GM18873 (cell line): Measurements from ENCODE around the gene COMMD6.

ENCODE experiments used
- ATAC-seq: cut with Tn5 transposase; IDR thresholded peaks from one replicate; pipeline ENCODE4 v1.9.1; 2021; ENCODE audit warnings: mild to moderate bottlenecking, moderate library complexity, moderate number of reproducible peaks; ENCODE audit not compliant: unreplicated experiment, low FRiP score

Gene COMMD6

GRCh38 chr13:75533861-75534260 lies 3.8 kb downstream of the COMMD6 start:
- no peak for ATAC-seq

- no peak for ATAC-seq
These were observed 7.1 kb downstream of the COMMD6 start for GRCh38 chr13:75530549-75530961.

DNA sequence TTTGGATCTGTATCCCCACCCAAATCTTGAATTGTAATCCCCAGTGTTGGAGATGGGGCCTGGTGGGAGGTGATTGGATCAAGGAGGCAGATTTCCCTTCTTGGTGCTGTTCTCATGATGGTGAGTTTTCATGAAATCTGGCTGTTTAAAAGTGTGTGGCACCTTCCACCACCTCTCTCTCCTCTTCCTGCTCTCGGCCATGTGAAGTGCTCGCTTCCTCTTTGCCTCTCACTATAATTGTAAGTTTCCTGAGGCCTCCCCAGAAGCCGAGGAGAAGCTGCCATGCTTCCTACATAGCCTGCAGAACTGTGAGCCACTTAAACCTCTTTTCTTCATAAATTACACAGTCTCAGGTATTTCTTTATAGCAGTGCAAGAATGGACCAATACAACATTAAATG lies 15.7 kb downstream of the COMMD6 start:
- no peak for ATAC-seq

DNA sequence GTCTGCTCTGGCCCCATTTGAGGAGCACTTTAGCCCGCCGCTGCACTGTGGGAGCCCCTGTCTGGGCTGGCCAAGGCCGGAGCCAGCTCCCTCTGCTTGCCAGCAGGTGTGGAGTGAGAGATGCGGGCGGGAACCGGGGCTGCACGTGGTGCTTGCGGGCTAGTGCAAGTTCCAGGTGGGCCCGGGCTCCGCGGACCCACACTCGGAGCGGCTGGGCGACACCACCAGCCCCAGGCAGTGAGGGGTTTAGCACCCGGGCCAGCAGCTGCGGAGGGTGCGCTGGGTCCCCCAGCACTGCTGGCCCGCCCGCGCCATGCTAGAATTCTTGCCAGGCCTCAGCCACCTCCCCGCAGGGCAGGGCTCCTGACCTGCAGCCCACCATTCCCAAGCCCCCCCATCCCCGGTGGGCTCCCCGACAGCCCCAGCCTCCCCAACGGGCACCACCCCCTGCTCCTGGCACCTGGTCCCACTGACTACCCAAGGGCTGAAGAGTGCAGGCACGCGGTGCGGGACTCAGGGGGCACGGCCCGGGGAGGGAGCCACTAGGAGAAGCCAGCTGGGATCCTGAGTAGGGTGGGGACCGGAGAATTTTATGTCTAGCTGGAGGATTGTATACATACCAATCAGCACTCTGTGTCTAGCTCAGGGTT lies 19.1 kb downstream of the COMMD6 start:
- no peak for ATAC-seq

DNA sequence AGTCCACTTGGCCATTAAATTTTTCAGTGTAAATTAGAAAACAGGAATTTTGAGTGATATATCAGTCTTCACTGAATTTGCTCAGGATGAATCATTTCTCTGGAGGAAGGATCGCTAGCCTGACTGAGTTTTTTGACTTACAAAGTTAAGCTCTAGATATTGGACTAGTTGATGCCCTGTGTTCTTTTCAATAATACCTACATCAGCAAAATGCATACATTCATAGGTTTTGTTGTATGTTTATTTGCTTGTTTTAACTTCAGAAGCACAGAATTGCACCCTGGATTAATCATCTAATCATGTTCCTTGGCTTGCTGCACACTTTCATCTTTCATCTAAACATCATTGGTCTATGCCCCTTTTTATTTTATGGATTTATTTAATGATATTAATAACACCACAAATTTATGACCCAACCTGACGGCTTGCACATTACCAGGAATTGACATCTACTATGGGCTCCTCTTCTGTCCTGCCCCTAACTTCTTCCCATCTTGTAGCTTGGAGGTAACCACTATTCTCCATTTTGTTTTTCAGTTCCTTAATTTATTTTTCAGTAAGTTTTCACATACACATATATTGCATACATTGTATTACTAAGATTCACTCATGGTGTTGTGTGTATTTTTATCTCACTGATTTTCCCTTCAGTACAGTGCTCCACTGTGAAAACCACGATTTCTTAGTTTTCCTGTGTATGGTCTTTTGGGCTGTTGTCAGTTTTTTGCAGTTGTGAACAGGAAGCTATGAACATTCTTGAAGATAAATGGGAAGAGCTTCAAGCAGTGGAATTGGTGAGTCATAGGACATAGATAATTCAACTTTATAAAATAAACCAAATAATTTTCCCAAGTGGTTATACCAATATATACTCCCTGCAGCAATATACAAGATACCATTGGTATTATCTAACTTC lies 23.3 kb downstream of the COMMD6 start:
- no peak for ATAC-seq

GRCh38 chr13:75513271-75513670 lies 24.4 kb downstream of the COMMD6 start:
- ATAC-seq, result no peak

DNA sequence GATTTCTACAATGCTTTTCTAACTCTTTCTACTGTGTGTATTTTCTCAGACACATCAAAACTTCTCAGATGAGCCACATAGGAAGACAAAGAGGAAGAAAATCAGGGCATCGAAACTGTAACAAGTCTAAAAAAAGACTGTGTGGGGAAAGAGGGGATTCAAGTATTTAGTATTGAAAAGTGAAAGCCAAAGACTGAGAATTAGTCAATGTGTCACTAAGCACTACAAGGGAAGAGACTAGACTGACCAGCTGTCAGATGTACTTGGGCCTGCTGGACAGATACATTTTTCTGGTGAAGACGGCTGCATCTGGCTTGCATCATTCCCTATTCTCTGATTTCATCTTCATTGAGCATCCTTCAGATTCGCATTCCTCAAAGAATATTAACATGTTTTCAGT lies 25.4 kb downstream of the COMMD6 start:
- ATAC-seq, result peak; percentile 92

GRCh38 chr13:75511051-75511625 lies 26.5 kb downstream of the COMMD6 start:
- ATAC-seq, result no peak

DNA sequence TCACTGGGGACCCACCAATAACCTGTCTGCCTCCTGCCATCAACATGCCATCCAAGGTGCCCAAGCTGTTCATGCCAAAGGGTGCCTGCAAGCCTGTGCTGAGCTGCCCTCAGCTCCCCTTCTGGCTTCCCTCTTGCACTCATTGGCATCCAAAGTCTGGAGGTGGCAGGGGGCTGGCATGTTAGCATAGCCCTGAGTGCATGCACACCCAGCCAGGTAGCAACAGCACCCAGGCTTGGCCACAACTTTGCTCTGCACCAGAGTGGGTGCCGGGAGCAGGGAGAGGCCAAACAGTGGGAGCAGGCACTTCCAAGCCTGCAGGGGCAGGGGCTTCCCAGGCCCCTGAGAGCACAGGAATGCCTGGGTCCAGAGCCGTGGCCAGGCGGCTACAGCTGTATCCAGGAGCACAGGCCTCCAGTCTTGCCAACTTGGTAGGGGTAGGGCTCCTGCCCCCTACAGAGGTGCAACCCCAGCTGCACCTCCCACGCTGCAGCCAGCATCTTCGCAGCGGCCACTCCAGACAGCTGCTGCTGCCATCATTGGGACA lies 29.6 kb downstream of the COMMD6 start:
- no peak for ATAC-seq

GRCh38 chr13:75507027-75508001 lies 30.3 kb downstream of the COMMD6 start:
- no peak for ATAC-seq

DNA sequence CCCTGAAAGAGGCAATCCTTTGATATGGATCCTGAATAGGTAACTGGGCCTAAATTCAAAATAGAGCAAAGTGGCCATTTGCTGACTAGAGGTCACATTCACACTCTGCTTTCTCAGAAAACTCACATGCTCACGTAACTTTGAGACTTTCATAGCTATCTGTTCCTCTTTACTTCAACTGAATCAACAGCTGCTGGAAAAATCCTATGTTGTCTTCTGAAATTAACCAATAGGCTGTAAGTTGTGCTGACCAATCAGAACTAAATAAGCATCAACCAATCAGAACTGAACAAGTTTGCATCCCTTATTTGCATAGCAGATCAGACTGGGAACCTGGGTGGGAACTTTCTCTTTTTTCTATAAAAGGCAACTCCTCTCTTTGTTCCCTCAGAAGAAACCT lies 31.6 kb downstream of the COMMD6 start:
- ATAC-seq, result no peak

DNA sequence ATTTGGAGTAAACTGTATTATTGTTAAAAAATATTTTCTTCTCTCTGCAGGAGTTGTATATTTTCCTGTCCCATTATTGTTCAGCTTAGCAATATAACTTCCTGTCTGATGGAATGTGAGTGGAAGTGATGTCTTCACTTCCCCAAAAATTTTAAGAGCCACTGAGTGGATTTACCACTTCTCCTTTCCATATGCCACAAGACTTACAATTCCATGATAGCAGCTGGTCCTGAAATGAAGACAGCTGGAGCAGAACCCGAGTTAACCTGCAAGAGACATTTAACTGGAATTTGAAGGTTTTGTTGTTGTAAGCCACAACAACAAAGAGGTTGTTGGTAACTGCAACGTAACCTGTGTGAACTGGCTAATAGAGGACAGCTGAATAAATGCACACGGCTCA lies 32.3 kb downstream of the COMMD6 start:
- ATAC-seq, result no peak

DNA sequence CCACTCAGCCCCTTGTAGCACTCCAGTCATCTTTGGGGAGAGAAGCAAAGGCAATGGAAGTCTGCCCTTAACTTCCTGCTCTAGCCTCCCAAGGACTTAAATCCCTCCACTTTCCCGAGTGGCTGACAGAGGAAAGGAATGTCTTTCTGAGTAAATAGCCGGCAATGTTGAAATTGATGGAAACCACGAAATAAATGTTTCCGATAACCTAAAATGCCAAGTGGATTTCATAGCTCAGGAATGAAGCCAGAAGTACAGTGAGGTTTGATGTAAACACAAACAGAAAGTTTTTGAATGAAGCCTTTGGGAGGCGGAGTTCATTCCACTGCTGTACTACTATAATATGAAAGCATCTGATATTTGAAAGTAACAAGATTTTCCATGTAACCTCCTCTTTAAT lies 41.7 kb downstream of the COMMD6 start:
- no peak for ATAC-seq

DNA sequence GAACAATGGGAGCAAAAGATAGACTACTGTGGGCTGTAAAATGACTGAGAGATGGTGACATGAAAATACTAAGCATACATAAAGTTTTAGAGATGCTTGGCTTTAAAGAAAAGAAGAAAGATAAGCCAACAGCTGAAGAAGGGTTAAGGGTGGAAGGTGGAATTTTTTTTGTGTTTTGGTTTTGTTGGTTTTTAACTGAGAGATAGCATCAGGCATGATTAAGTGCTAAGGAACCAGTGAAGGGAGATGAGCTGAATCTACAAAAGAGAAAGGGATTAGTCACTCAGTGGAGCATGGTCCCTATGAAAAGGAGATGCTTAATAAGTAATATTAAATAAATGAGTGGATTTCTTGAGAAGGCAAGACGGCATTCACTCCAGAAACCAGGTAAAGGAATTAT lies 43.1 kb downstream of the COMMD6 start:
- no peak for ATAC-seq

DNA sequence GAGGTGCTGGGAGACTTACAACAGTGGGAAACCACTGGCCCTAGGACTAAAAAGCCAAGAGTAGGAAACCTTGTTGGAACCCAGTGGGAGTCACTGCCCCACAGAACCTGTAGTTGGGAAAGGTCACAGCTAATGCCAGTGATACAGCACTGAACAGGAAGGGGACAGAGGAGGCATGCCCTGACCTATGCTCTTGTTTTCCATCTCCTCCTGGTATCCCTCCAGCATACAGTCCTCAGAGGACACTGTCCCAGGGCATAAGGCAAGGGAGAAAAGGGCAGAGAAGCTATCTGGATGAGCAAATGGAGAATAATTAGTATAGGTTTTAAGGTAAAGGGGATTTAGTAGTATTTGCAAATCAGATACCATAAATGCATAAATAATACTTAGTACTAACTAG lies 44.5 kb downstream of the COMMD6 start:
- no peak for ATAC-seq

DNA sequence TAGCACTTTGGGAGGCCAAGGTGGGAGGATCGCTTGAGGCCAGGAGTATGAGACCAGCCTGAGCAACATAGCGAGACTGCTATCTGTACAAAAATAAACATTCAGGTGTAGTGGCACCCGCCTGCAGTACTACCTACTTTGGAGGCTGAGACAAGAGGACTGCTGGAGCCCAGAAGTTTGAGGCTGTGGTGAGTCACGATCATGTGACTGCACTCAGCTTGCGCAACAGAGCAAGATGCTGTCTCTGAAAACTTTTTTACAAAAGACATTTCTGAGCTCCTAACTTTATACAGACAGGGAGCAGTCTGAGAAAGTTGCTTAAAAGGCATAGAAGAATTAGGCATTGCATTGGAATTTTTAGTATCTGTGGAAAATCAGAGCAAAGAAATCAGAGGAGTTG lies 45.3 kb downstream of the COMMD6 start:
- no peak for ATAC-seq

GRCh38 chr13:75491376-75491775 lies 46.3 kb downstream of the COMMD6 start:
- ATAC-seq, result no peak

- peak; percentile 74 for ATAC-seq
These were observed 48.0 kb downstream of the COMMD6 start for GRCh38 chr13:75489502-75490263.
